Mesenchymal stem cell (in vitro differentiated cells and primary cell): Measurements from ENCODE around the gene RCBTB2.

Experiments
- DNase-seq: peaks from one replicate; pipeline ENCODE4 v3.0.0-alpha.2; 2013
- H2AFZ ChIP-seq: one replicate; pipeline ENCODE4 v1.6.1; 2013; ENCODE audit warnings: low read depth, mild to moderate bottlenecking, control low read depth, inconsistent platforms, low read length, moderate library complexity
- H2AK5ac ChIP-seq: 2 replicates; pipeline ENCODE4 v1.6.1; 2013; ENCODE audit warnings: low read length, moderate library complexity, mild to moderate bottlenecking, inconsistent platforms; ENCODE audit not compliant: severe bottlenecking
- H2BK120ac ChIP-seq: one replicate; pipeline ENCODE4 v1.6.1; 2013; ENCODE audit warnings: low read depth, mild to moderate bottlenecking, inconsistent platforms, low read length, moderate library complexity
- H2BK12ac ChIP-seq, 2 experiments: one replicate each; pipeline ENCODE4 v1.6.1; 2013; ENCODE audit warnings: inconsistent platforms in 2 of 2, low read length in 2 of 2, mild to moderate bottlenecking in 2 of 2, moderate library complexity in 2 of 2, control low read depth in 1 of 2
- H2BK15ac ChIP-seq: one replicate; pipeline ENCODE4 v1.6.1; 2013; ENCODE audit warnings: mild to moderate bottlenecking, low read depth, inconsistent platforms; ENCODE audit not compliant: poor library complexity, severe bottlenecking
- H2BK5ac ChIP-seq: 2 replicates; pipeline ENCODE4 v1.6.1; 2013; ENCODE audit warnings: low read depth, mild to moderate bottlenecking, low read length, control low read depth, inconsistent platforms; ENCODE audit not compliant: poor library complexity, severe bottlenecking
- H3K14ac ChIP-seq, 2 experiments: one replicate each; pipeline ENCODE4 v1.6.1; 2013; ENCODE audit warnings: inconsistent platforms in 2 of 2, low read length in 2 of 2, control low read depth in 1 of 2, mild to moderate bottlenecking in 1 of 2, moderate library complexity in 1 of 2
- H3K18ac ChIP-seq, 2 experiments: one replicate each; pipeline ENCODE4 v1.6.1; 2013; ENCODE audit warnings: inconsistent platforms in 2 of 2, low read length in 2 of 2, control low read depth in 1 of 2, low read depth in 1 of 2, mild to moderate bottlenecking in 1 of 2
- H3K23ac ChIP-seq, 2 experiments: one replicate each; pipeline ENCODE4 v1.6.1; 2013; ENCODE audit warnings: inconsistent platforms in 2 of 2, low read length in 2 of 2, mild to moderate bottlenecking in 2 of 2, moderate library complexity in 2 of 2, control low read depth in 1 of 2
- H3K27ac ChIP-seq: 2 replicates; pipeline ENCODE4 v1.5.1; 2013; ENCODE audit warnings: mild to moderate bottlenecking, moderate library complexity, low read length, control low read depth, inconsistent platforms; ENCODE audit not compliant: poor library complexity, severe bottlenecking
- H3K27me3 ChIP-seq, 2 experiments: 2 replicates each; pipeline versions ENCODE4 v1.6.1 to v1.7.0; 2013; ENCODE audit warnings: low read length in 2 of 2, mild to moderate bottlenecking in 2 of 2, moderate library complexity in 2 of 2, control low read depth in 1 of 2, inconsistent platforms in 1 of 2; ENCODE audit not compliant: control insufficient read depth in 1 of 2, insufficient read depth in 1 of 2
- H3K36me3 ChIP-seq, 2 experiments: 2 replicates each; pipeline versions ENCODE4 v1.6.1 to v1.7.0; 2013; ENCODE audit warnings: low read length in 2 of 2, control low read depth in 1 of 2, inconsistent platforms in 1 of 2, low read depth in 1 of 2, mild to moderate bottlenecking in 1 of 2; ENCODE audit not compliant: insufficient read depth in 2 of 2, control insufficient read depth in 1 of 2
- H3K4ac ChIP-seq, 2 experiments: one replicate each; pipeline ENCODE4 v1.6.1; 2013; ENCODE audit warnings: inconsistent platforms in 2 of 2, low read length in 2 of 2, mild to moderate bottlenecking in 2 of 2, moderate library complexity in 2 of 2, control low read depth in 1 of 2, low read depth in 1 of 2
- H3K4me1 ChIP-seq: 2 replicates; pipeline ENCODE4 v1.6.1; 2013; ENCODE audit warnings: low read depth, low read length, control low read depth; ENCODE audit not compliant: control insufficient read depth, insufficient read depth
- H3K4me2 ChIP-seq: 2 replicates; pipeline ENCODE4 v1.6.1; 2013; ENCODE audit warnings: low read length, mild to moderate bottlenecking, inconsistent platforms; ENCODE audit not compliant: poor library complexity, severe bottlenecking
- H3K4me3 ChIP-seq, 2 experiments: 2 replicates each; pipeline versions ENCODE4 v1.5.1 to v1.7.0; 2013; ENCODE audit warnings: low read length in 2 of 2, mild to moderate bottlenecking in 2 of 2, control low read depth in 1 of 2, low read depth in 1 of 2; ENCODE audit not compliant: insufficient read depth in 1 of 2
- H3K79me1 ChIP-seq: replicated peaks from 2 replicates; pipeline ENCODE4 v1.6.1; 2013; ENCODE audit warnings: mild to moderate bottlenecking, control low read depth, low read length, inconsistent platforms; ENCODE audit not compliant: poor library complexity, severe bottlenecking
- H3K9ac ChIP-seq: 2 replicates; pipeline ENCODE4 v1.7.0; 2013; ENCODE audit warnings: mild to moderate bottlenecking, low read length, moderate library complexity
- H3K9me3 ChIP-seq: 2 replicates; pipeline ENCODE4 v1.7.0; 2013; ENCODE audit warnings: mild to moderate bottlenecking, low read length; ENCODE audit not compliant: control insufficient read depth
- H4K8ac ChIP-seq: one replicate; pipeline ENCODE4 v1.6.1; 2013; ENCODE audit warnings: inconsistent platforms, mild to moderate bottlenecking, low read length, moderate library complexity
- H4K91ac ChIP-seq: one replicate; pipeline ENCODE4 v1.6.1; 2013; ENCODE audit warnings: mild to moderate bottlenecking, low read length, inconsistent platforms
- WGBS: methylation state at CpG from one replicate; pipeline ENCODE4 v1.1.7; 2013; ENCODE audit warnings: mixed read lengths; 5-methylcytosine and 5-hydroxymethylcytosine counted together

RCBTB2 gene

DNA sequence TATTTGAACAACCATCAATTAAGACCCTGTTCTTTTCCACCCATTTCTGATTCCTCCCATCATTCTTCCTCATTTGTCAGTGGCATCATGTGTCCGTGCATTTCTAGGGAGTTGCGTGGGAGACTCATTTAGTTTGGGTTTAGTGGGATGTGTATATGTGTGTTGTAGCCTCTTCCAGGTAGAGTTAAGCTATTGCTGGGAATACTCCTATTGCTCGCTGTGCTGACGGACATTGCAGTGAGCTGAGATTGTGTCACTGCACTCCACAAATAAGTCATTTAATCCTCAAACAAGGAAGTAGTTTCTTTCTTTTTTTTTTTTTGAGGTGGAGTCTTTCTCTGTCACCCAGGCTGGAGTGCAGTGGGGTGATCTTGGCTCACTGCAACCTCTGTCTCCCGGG is 42.2 kb upstream of the RCBTB2 start:
- Histone ChIP-seq H3K14ac (no peak overlapping the region), H3K4me2 (no peak overlapping the region), H2BK5ac (no peak overlapping the region), H2BK12ac (no peak overlapping the region), H3K23ac (no peak overlapping the region), H3K4me3 (no peak overlapping the region), H3K27me3 (no peaks in the 10 kb centered on the region), H3K79me1 (no peaks in the 10 kb centered on the region), H2AFZ (no peak overlapping the region), H2BK120ac (no peak overlapping the region), H4K91ac (no peak overlapping the region), H3K4ac (no peak overlapping the region), H3K9me3 (no peaks in the 10 kb centered on the region), H3K36me3 (no peaks in the 10 kb centered on the region), H3K9ac (no peak overlapping the region), H2BK15ac (no peak overlapping the region), H3K27ac (no peak overlapping the region), H3K4me1 (peaks cover 2% of the 10 kb centered on the region), H3K18ac (no peak overlapping the region), H4K8ac (no peak overlapping the region), H2AK5ac (no peak overlapping the region)
- WGBS: 95% methylated on average over 2 of the region's 5 CpGs
- no peak for DNase-seq

DNA sequence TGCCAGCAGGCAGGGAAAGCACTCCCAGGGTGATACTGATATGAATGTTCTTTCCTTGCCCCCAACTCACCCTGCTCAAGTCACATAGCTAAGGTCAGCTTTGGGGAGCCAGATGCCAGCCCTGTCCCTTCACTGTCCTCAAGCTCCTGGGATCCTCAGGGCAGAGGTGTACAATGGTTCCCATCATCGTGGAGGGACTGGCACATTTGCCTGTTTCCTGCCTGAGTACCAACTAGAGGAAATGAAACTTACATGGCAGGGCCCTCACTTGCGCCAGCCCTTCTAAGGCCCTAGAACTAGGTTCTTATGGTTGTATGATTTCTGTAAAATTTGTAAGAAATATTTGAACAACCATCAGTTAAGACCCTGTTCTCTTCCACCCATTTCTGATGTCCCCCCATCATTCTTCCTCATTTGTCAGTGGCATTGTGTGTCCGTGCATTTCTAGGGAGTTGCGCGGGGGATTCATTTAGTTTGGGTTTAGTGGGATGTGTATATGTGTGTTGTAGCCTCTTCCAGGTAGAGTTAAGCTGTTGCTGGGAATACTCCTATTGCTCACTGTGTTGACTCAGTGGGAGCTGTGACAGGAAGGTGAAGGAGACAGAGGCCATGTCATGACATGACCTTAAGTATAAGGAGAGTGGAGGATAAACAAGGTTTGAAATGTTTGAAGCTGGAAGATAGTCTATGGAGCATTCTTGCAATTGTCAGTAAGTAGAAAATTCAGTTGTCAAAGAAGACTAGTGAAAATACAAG is 41.3 kb upstream of the RCBTB2 start:
- Histone ChIP-seq H3K4me2 (no peak overlapping the region), H3K27ac (no peak overlapping the region), H3K18ac (no peak overlapping the region), H3K4ac (no peak overlapping the region), H3K4me3 (no peak overlapping the region), H4K8ac (no peak overlapping the region), H4K91ac (no peak overlapping the region), H3K79me1 (no peaks in the 10 kb centered on the region), H2AK5ac (no peak overlapping the region), H2BK120ac (no peak overlapping the region), H2BK5ac (no peak overlapping the region), H3K14ac (no peak overlapping the region), H3K9ac (no peak overlapping the region), H3K4me1 (peaks cover 2% of the 10 kb centered on the region), H3K27me3 (no peaks in the 10 kb centered on the region), H2BK15ac (no peak overlapping the region), H2BK12ac (no peak overlapping the region), H3K9me3 (no peaks in the 10 kb centered on the region), H3K23ac (no peak overlapping the region), H3K36me3 (no peaks in the 10 kb centered on the region), H2AFZ (no peak overlapping the region)
- DNase-seq: no peak
- 90% methylated on average over 4 of the region's 5 CpGs for WGBS

DNA sequence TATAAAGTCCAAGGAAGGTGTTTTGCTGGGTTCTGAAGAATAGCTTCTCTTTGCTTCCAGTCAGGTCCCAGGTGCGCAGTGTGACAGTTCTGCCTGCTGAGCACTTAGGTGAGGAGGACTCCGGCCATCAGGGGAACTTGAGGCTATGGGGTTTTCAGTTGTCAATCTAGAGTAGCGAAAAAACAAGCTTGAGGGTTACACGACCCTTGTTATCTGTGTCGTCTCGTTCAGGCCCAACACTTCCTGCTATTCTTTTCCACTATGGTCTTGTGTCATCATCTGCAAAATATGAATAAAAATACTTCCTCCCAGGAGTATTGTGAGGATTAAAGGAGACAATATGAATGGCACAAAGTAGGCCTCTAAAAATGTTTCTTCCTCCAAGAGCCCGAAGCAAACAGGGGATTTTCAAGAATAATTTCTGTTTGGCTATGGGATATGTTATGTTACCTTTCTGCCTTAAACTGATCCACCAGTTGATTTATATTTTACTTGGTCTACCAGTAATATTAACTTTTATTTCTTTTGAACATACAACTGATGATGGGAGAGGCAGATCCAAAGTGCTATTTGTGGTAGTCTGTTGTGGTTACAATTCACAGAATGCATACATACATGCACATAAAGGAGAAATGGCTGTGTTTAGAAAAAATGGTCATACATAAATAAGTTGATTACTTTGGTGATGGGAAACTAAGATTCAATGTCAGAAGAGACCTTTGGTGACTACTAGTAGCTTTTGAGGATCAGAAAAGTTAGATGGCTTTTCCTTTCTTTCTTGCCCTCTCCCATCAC is 40.5 kb upstream of the RCBTB2 start:
- no peak for DNase-seq
- Histone ChIP-seq H3K14ac (no peak overlapping the region), H3K27ac (no peak overlapping the region)

DNA sequence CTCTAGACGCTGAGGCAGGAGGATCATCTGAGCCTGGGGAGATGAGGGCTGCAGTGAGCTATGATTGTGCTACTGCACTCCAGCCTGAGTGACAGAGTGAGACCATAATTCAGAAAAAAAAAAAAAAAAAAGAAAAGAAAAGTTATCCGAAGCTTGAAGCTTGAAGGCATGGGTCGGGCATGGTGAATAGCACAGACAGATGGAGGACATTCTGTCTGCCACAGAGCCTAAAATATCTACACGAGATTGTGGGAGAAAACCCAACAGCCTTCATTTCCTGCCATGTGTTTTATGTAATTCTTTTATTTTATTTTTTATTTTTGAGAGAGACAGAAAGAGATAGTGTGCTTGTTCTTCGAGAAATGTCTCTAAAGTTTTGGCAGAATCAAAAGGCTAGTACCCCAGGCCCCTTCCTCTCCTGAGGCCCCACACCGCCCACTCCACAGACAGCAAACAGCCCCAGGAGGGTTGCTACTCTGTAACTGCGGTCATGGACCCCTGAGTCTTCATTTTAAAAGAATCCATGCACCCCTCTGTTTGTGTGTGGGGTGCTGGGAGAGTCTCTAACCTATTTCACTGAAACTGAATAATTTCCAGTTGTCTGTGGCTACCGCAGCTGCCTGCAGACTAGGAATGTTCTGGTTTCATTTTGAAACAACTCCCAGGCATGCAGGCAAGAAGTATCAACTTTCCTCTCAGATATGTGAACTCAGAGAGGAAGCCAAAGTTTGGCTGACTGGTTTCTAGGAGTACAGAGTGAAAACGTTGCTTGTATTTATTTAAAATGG is 38.4 kb upstream of the RCBTB2 start:
- no peak overlapping the region for H2BK5ac ChIP-seq

More for the DNA sequence above, 40.5 kb upstream of the RCBTB2 start:
- H3K4me2 ChIP-seq: no peak overlapping the region
- H3K4me3 ChIP-seq: no peak overlapping the region
- no peak overlapping the region for H4K8ac ChIP-seq
- no peak overlapping the region for H2AFZ ChIP-seq
- H2BK15ac ChIP-seq: no peak overlapping the region
- no peak overlapping the region for H2BK120ac ChIP-seq
- WGBS: 97% methylated on average over 6 of the region's 7 CpGs
- no peaks in the 10 kb centered on the region for H3K9me3 ChIP-seq
- H2BK5ac ChIP-seq: no peak overlapping the region
- H3K27me3 ChIP-seq: no peaks in the 10 kb centered on the region
- H4K91ac ChIP-seq: no peak overlapping the region
- H3K36me3 ChIP-seq: no peaks in the 10 kb centered on the region
- H3K18ac ChIP-seq: no peak overlapping the region
- H3K23ac ChIP-seq: no peak overlapping the region
- H3K4ac ChIP-seq: no peak overlapping the region
- no peaks in the 10 kb centered on the region for H3K79me1 ChIP-seq
- H2BK12ac ChIP-seq: no peak overlapping the region
- H3K4me1 ChIP-seq: peaks cover 2% of the 10 kb centered on the region
- no peak overlapping the region for H2AK5ac ChIP-seq
- H3K9ac ChIP-seq: no peak overlapping the region

More for the DNA sequence above, 38.4 kb upstream of the RCBTB2 start:
- Histone ChIP-seq H2BK120ac (no peak overlapping the region), H3K23ac (no peak overlapping the region), H3K9ac (peak overlapping the region; percentile 80), H3K9me3 (no peaks in the 10 kb centered on the region), H2AK5ac (no peak overlapping the region), H3K4ac (peak overlapping the region; percentile 27 to 69), H3K36me3 (no peaks in the 10 kb centered on the region), H3K4me1 (peaks cover 2% of the 10 kb centered on the region), H3K14ac (no peak overlapping the region), H2BK12ac (no peak overlapping the region), H2AFZ (peak overlapping the region; percentile 70), H3K27ac (peak overlapping the region; percentile 81), H3K79me1 (no peaks in the 10 kb centered on the region), H3K4me2 (peak overlapping the region; percentile 46), H2BK15ac (no peak overlapping the region), H4K8ac (peak overlapping the region; percentile 86), H3K18ac (peak overlapping the region; percentile 42 to 75), H3K27me3 (no peaks in the 10 kb centered on the region), H3K4me3 (peak overlapping the region in 1 of 2 experiments; percentile 68), H4K91ac (peak overlapping the region; percentile 59)
- peak; percentile 53 for DNase-seq
- WGBS: 68% methylated on average over 4 of the region's 9 CpGs
